ENCODE measurements around the gene TBCC. TPM values are rescaled to one million over a fixed set of nuclear protein-coding genes. Genes with fewer than 3 reads are reported as not detected.

TBCC gene
- total RNA-seq, 1 experiment from 2014 or later = 24.7 TPM

- TF ChIP-seq HMGXB4 (CRISPR knock-in tag; IDR thresholded peaks at IDR 0.05) (no peak), SMAD4 (CRISPR knock-in tag; IDR thresholded peaks at IDR 0.05) (no peak), ZNF532 (CRISPR knock-in tag; IDR thresholded peaks at IDR 0.05; ENCODE audit: borderline replicate concordance) (no peak), NFE2L1 (CRISPR knock-in tag; IDR thresholded peaks at IDR 0.05) (no peak), JAZF1 (CRISPR knock-in tag; IDR thresholded peaks at IDR 0.05) (no peak), TCF7 (CRISPR knock-in tag; IDR thresholded peaks at IDR 0.05; ENCODE audit: low read depth) (no peak), GABPB1 (CRISPR knock-in tag; IDR thresholded peaks at IDR 0.05) (no peak), ZNF425 (CRISPR knock-in tag; conservative IDR thresholded peaks at IDR 0.05) (no peak), RORB (CRISPR knock-in tag; IDR thresholded peaks at IDR 0.05) (no peak)
These were observed 39.0 kb upstream of the TBCC start (continued) for GRCh38 chr6:42784717-42785498.

GRCh38 chr6:42783876-42784642 lies 38.2 kb upstream of the TBCC start:
- TF ChIP-seq STAT6 (CRISPR knock-in tag; conservative IDR thresholded peaks at IDR 0.05; ENCODE audit: low read depth) (no peak), NFYB (CRISPR knock-in tag; conservative IDR thresholded peaks at IDR 0.05; ENCODE audit: low read depth) (no peak)
- ATAC-seq (no peak), DNase-seq (ENCODE audit: low spot score) (no peak)
- peak overlapping the region; percentile 97 for H3K27ac Mint-ChIP-seq
- POLR2A ChIA-PET = interaction anchor here (1.3 to 2.3 kb wide), 2 partner anchors 38 to 39 kb away, joined by 9 to 42 read pairs; partner anchors contain the start of gene TBCC
- no peaks in the 10 kb centered on the region for H3K9me3 Mint-ChIP-seq
- CTCF ChIA-PET = interaction anchor here (0.6 kb wide), 1 partner anchor 616 kb away, joined by 4 read pairs; no protein-coding TSS in a partner anchor
- peaks cover 22% of the 10 kb centered on the region for H3K4me1 Mint-ChIP-seq
- H3K36me3 Mint-ChIP-seq = no peaks in the 10 kb centered on the region
- H3K27me3 Mint-ChIP-seq (ENCODE audit: low read depth) = no peaks in the 10 kb centered on the region
- H3K4me3 Mint-ChIP-seq = peak overlapping the region; percentile 93
